Effector CD4-positive, alpha-beta T cell (primary cell): ENCODE data around the gene EXD1.

Source experiments
- DNase-seq: peaks from one replicate; pipeline ENCODE4 v3.0.0-alpha.2; 2020

The EXD1 gene

GRCh38 chr15:41231422-41232226 lies 1.1 kb upstream of the EXD1 start:
- no peak for DNase-seq

DNA sequence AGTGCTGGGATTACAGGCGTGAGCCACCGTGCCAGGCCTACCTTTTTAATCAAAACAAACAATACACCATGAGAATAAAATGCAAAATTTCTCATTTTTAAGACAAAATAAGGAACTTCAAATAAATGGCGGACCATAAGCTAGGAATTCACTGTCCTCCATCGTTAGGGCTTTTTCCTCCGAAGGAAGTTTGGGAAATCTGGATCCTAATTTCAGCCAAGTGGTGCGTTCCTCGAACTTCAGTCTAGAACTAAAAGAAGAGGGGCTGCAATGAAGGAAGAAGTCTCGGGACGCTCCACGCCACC lies 260 bp downstream of the EXD1 start:
- no peak for DNase-seq

DNA sequence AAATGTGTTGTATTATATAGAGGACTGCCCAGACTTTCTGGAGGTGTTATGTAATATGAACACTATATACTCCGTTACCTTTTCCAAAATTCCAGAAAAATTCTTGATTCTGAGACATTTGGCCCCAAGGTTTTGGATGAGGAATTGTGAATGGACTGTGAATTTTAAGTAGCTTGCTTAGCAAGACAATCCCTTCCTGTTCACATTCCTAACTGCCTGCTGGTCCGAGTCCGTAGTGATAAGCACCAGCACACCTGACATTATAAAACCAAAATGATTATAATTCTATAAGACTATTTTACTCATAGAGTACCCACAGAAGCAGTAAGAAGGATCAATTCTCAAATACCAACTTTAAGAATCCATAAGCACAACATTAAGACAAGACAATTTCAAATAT lies 11.2 kb downstream of the EXD1 start:
- DNase-seq: no peak

GRCh38 chr15:41218851-41219250 lies 11.7 kb downstream of the EXD1 start:
- no peak for DNase-seq

DNA sequence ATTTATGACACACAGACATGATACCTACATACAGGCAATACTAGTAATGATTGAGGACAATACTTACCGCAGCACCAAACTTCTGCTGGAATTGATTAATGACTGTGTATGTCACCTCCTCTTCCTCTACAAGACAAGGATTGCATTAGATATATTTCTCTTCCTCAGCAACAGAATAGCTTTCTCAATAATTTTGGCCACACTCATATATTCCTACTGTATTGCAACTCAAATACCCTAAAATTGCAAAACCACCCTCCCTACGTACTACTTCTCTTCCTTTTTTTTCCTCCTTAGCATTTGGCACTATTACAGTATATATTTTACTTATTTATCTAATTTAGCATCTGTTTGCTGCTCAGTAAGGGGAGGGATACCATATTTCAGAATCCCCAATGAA lies 14.8 kb downstream of the EXD1 start:
- DNase-seq: no peak

DNA sequence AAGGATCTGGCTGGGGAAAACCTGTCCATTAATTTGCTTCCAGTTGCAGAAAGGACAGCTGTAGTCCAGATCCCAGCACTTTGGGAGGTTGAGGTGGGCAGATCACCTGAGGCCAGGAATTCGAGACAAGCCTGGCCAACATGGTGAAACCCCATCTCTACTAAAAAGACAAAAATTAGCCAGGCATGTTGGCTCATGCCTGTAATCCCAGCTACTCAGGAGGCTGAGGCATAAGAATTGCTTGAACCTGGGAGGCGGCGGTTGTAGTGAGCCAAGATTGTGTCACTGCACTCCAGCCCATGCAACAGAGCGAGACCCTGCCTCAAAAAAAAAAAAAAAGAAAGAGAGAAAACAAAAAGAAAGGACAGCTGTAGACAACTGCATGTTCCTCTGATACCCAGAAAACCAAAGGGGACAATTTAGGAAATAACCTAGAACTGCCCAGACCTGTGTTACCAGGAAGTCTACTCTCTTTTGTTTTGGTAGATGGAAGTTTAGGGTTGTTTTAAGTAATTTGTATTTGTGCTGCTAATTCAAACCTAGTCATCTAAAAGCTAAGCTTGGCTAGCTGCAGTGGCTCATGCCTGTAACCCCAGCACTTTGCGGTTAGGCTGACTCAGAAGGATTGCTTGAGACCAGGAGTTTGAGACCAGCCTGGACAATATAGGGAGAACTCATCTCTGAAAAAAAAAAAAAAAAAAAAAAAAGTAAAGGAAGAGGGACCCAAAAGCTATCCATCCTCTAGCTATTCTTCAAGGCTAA lies 22.7 kb downstream of the EXD1 start:
- DNase-seq: no peak

- no peak for DNase-seq
These were observed 25.2 kb downstream of the EXD1 start for GRCh38 chr15:41205315-41205714.

GRCh38 chr15:41203395-41203794 lies 27.2 kb downstream of the EXD1 start:
- DNase-seq: no peak

DNA sequence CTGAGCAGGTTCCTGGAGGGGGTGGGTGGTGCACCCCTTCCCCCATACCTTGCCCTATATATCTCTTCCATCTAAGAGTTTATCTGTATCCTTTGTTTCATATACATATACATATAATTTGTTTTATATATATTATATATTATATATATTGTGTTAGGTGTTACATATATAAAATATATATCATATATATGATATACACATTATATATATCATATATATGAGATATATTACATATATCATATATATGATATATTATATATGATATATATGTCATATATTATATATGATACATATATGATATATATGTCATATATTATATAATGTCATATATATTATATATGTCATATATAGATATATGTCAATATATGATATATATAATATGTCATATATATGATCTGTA lies 31.1 kb downstream of the EXD1 start:
- no peak for DNase-seq

GRCh38 chr15:41194444-41194843 lies 36.1 kb downstream of the EXD1 start:
- DNase-seq: no peak

DNA sequence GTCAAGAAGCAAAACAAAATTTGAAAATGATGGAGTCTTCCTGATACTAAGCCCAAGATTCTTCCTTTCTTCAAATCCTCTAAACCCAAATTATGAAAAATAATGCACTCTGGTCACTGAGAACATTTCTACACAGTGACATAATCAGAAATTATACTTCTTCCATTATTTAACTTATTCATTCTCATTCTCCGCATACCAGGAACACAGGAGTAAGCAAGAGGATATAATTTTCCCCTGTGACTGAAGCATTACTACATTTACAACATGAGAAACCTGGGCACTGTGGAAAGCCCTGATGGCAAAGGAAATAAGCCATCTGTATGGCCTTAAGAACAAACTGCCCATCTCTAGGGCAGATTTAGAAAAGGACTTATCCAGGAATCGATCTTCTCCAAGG lies 47.0 kb downstream of the EXD1 start:
- no peak for DNase-seq

GRCh38 chr15:41182266-41182665 lies 48.3 kb downstream of the EXD1 start:
- no peak for DNase-seq

GRCh38 chr15:41180206-41180789 lies 50.3 kb downstream of the EXD1 start:
- no peak for DNase-seq

GRCh38 chr15:41169781-41170180 lies 60.8 kb downstream of the EXD1 start:
- DNase-seq: no peak

DNA sequence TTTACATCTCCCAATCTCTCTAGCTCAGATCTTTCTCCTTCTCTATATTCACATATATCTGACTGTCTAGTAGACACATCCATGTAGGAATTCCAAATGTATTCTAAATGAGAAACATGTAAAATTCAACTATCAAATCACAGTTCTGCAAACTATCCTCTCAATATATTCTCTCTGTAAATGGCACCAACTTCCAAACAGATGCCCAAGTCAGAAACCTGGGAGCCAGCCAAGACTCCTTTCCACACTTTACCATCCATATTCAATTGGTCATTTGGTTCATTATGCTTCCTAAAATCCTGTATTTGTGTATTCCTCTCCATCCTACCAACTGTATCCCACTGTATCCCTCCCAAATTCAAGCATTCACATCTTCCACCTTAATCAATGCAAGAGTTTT lies 61.5 kb downstream of the EXD1 start:
- DNase-seq: no peak

GRCh38 chr15:41161736-41162135 lies 68.8 kb downstream of the EXD1 start:
- no peak for DNase-seq

- no peak for DNase-seq
These were observed 69.2 kb downstream of the EXD1 start for GRCh38 chr15:41161336-41161735.

- no peak for DNase-seq
These were observed 69.8 kb downstream of the EXD1 start for GRCh38 chr15:41160639-41161315.

- DNase-seq: no peak
These were observed 76.1 kb downstream of the EXD1 start for GRCh38 chr15:41154412-41154811.

GRCh38 chr15:41153733-41154132 lies 76.8 kb downstream of the EXD1 start:
- no peak for DNase-seq

DNA sequence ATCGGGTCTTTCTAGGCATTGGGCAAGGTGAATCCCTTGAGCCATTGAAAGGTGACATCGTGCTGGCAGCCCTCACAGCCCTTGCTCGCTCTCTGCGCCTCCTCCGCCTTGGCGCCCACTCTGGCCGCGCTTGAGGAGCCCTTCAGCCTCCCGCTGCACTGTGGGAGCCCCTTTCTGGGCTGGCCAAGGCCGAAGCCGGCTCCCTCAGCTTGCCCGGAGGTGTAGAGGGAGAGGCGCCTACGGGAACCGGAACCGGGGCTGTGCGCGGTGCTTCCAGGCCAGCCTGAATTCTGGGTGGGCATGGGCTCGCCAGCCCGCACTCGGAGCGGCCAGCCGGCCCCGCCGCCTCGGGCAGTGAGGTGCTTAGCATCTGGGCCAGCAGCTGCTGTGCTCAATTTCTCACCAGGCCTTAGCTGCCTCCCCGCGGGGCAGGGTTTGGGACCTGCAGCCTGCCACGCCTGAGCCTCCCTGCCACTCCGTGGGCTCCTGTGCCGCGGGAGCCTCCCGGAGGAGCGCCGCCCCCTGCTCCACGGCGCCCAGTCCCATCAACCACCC lies 79.0 kb downstream of the EXD1 start:
- no peak for DNase-seq

DNA sequence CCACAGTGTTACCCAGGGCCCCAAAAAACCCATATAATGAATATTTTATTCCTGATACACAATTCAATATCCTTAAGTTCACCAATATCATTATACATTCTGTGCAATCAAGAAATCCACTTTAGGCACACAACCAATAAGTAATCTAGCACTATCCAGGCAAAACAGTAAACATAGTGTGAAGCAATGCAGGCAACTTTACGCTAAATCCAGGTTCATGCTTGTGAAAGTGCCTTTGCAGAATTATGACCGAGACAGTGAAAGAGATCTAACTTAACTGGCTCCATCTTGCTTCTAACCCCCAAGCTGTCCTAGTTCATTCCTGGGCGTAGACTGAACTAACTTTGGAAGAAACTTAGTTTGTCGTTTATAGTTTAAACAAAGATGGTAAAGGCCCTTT lies 80.3 kb downstream of the EXD1 start:
- DNase-seq: no peak

GRCh38 chr15:41148065-41148464 lies 82.5 kb downstream of the EXD1 start:
- no peak for DNase-seq
